Neutrophil (primary cell): ENCODE results near the gene PRKG1.

Experiments
- H3K27ac ChIP-seq: fragments of 200-600 bp; sonication (generic); 2 replicates; pipeline ENCODE4 v1.5.1; 2016; ENCODE audit warnings: mild to moderate bottlenecking, moderate library complexity
- H3K27me3 ChIP-seq: fragments of 200-600 bp; sonication (generic); 2 replicates; pipeline ENCODE4 v1.6.0; 2016; ENCODE audit warnings: mild to moderate bottlenecking
- H3K36me3 ChIP-seq: fragments of 200-600 bp; sonication (generic); 2 replicates; pipeline ENCODE4 v1.5.1; 2017
- H3K4me1 ChIP-seq, 2 experiments: fragments of 200-600 bp in 1 of 2; sonication (generic) in 1 of 2; 1 replicate in 1 of 2; 2 replicates in 1 of 2; pipeline versions ENCODE4 v1.5.1 to v1.6.1; 2013 to 2016; ENCODE audit warnings: low read depth in 1 of 2, low read length in 1 of 2, mild to moderate bottlenecking in 1 of 2, moderate library complexity in 1 of 2; ENCODE audit not compliant: control insufficient read depth in 1 of 2, insufficient read depth in 1 of 2
- H3K4me3 ChIP-seq, 2 experiments: fragments of 200-600 bp in 1 of 2; sonication (generic) in 1 of 2; 1 replicate in 1 of 2; 2 replicates in 1 of 2; pipeline ENCODE4 v1.5.1; 2013 to 2016; ENCODE audit warnings: low read depth in 1 of 2, low read length in 1 of 2, mild to moderate bottlenecking in 1 of 2, moderate library complexity in 1 of 2
- H3K9me3 ChIP-seq: fragments of 200-600 bp; sonication (generic); 2 replicates; pipeline ENCODE4 v1.5.1; 2016
- TF ChIP-seq, protein P1 (sequence below): fragments of 200-600 bp; sonication (generic); IDR thresholded peaks from 2 replicates; pipeline ENCODE4 v1.5.1; 2016; ENCODE audit warnings: antibody characterized with exemption

The PRKG1 gene

DNA sequence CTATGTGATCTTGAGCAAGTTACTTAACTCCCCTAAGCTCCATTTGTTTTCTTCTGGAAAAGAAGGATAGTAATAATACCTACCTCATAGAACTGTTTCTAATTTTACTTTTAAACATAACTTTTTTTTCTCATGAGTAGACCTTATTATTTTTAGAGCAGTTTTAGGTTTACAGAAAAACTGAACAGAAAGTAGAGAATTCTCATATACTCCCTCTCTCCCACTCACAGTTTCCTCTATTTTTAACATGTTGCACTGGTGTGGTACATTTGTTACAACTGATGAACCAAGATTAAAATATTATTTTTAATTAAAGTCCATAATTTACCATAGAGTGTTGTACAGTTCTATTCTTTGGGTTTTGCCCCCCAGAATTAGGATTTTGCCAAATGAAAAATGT, 846.4 kb downstream of the PRKG1 start:
- Histone ChIP-seq H3K36me3 (no peaks in the 10 kb centered on the region), H3K27me3 (no peaks in the 10 kb centered on the region), H3K4me3 (no peak overlapping the region), H3K4me1 (no peaks in the 10 kb centered on the region), H3K9me3 (no peaks in the 10 kb centered on the region), H3K27ac (no peak overlapping the region)
- TF ChIP-seq, protein P1, sequence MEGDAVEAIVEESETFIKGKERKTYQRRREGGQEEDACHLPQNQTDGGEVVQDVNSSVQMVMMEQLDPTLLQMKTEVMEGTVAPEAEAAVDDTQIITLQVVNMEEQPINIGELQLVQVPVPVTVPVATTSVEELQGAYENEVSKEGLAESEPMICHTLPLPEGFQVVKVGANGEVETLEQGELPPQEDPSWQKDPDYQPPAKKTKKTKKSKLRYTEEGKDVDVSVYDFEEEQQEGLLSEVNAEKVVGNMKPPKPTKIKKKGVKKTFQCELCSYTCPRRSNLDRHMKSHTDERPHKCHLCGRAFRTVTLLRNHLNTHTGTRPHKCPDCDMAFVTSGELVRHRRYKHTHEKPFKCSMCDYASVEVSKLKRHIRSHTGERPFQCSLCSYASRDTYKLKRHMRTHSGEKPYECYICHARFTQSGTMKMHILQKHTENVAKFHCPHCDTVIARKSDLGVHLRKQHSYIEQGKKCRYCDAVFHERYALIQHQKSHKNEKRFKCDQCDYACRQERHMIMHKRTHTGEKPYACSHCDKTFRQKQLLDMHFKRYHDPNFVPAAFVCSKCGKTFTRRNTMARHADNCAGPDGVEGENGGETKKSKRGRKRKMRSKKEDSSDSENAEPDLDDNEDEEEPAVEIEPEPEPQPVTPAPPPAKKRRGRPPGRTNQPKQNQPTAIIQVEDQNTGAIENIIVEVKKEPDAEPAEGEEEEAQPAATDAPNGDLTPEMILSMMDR = no peak

DNA sequence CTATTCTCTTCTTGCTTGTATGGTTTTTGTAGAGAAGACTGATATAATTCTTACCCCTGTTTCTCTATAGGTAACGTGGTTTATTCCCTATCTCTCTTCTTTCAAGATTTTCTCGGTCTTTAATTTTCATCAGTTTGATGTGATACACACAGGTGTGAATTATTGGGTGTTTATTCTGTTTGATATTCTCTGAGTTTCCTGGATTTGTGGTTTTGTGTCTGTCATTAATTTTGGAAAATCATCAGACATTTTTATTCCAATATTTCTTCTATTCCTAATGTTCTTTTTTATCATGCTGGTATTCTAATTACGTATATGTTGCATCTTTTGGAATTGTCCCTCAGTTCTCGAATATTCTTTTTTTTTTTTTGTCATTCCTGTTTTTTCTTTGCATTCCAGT, 850.1 kb downstream of the PRKG1 start:
- Histone ChIP-seq H3K36me3 (no peaks in the 10 kb centered on the region), H3K4me1 (no peaks in the 10 kb centered on the region), H3K9me3 (no peaks in the 10 kb centered on the region), H3K4me3 (no peak overlapping the region), H3K27ac (no peak overlapping the region), H3K27me3 (no peaks in the 10 kb centered on the region)
- TF ChIP-seq, protein P1 = no peak

DNA sequence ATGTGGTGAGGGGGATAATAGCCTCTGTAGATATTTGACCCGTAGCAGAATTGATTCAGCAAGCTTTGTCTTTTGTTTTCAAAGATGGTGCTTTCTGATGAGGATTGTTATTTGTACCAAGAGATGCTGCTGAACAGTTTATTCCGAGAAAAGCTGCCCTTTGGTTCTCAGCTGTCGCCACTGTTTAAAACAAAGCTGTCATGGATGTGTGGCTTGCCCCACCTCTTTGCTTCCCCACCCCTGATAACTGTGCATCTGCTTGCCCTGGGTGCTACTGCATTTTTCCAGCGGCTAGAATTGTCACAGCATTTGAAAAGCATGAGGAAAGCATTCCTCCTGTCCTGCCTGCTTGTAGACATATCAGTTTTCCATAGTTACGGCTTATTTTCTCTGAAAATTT, 852.0 kb downstream of the PRKG1 start:
- no peaks in the 10 kb centered on the region for H3K36me3 ChIP-seq
- H3K4me1 ChIP-seq = no peaks in the 10 kb centered on the region
- no peaks in the 10 kb centered on the region for H3K9me3 ChIP-seq
- no peaks in the 10 kb centered on the region for H3K27me3 ChIP-seq
- H3K4me3 ChIP-seq = no peak overlapping the region
- TF ChIP-seq, protein P1 = no peak
- no peak overlapping the region for H3K27ac ChIP-seq

DNA sequence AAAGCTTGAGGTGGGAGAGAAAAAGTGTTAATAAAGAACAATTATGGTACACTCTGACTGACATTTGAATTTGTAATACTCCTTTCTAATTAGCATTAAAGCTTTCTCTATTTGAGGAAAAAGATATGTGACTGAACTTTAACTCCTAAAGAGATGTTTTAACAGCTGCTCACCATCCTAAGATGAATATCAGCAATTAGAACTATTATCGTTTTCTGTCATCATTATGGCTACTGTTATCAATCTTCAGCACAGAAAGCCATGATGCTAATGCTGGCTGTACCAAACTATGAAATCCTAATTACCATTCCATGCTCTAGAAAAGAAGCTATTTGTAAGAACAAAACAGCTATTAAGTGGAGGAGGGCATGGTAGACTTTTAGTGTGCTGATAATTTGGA, 853.9 kb downstream of the PRKG1 start:
- no peaks in the 10 kb centered on the region for H3K36me3 ChIP-seq
- no peaks in the 10 kb centered on the region for H3K27me3 ChIP-seq
- no peaks in the 10 kb centered on the region for H3K9me3 ChIP-seq
- no peaks in the 10 kb centered on the region for H3K4me1 ChIP-seq
- no peak overlapping the region for H3K4me3 ChIP-seq
- TF ChIP-seq, protein P1 = no peak
- H3K27ac ChIP-seq = no peak overlapping the region

DNA sequence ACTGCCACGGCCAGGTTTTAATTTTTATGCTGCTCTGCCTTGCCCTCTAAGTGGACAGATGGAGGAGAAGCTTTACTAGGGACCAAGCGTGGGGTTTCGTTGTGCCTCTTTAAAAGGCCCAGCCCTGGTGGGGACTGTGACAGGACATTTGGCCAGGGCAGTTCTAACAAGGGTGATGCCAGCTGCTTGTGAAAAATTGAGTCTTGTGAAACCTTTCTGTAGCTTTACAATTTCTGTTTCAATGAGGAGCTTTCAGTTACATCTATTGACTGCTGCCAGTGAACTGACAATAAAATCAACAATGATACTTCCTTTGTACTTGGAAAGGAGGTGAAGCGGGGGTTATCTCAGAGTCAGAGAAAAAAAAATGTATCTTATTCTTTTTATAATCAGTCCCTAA, 858.2 kb downstream of the PRKG1 start:
- Histone ChIP-seq H3K27ac (no peak overlapping the region), H3K36me3 (no peaks in the 10 kb centered on the region), H3K4me3 (no peak overlapping the region), H3K9me3 (no peaks in the 10 kb centered on the region), H3K4me1 (no peaks in the 10 kb centered on the region), H3K27me3 (no peaks in the 10 kb centered on the region)
- TF ChIP-seq, protein P1 = no peak

DNA sequence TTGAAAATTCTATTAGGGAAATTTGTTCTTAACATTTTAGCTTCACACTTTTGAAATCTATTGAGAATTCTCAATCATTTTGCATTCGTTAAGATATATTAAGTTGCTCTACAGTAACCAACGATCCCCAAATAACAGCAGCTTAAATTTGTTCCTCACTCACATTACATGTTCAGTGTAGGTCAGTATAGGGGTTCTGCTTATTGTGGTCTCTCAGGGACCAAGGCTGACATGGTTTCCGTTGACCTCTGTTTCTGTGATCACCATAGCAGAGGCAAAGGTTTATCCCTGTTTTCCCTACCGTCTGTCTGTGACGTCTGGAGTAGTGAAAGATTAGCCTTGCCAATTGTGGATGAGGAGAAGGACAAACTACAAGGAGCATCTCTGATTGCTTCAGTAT, 860.1 kb downstream of the PRKG1 start:
- no peaks in the 10 kb centered on the region for H3K4me1 ChIP-seq
- TF ChIP-seq, protein P1 = no peak
- no peaks in the 10 kb centered on the region for H3K36me3 ChIP-seq
- H3K9me3 ChIP-seq = no peaks in the 10 kb centered on the region
- H3K27me3 ChIP-seq = no peaks in the 10 kb centered on the region
- H3K4me3 ChIP-seq = no peak overlapping the region
- no peak overlapping the region for H3K27ac ChIP-seq
